Measurements from ENCODE around the gene ANO2.

Gene ANO2

DNA sequence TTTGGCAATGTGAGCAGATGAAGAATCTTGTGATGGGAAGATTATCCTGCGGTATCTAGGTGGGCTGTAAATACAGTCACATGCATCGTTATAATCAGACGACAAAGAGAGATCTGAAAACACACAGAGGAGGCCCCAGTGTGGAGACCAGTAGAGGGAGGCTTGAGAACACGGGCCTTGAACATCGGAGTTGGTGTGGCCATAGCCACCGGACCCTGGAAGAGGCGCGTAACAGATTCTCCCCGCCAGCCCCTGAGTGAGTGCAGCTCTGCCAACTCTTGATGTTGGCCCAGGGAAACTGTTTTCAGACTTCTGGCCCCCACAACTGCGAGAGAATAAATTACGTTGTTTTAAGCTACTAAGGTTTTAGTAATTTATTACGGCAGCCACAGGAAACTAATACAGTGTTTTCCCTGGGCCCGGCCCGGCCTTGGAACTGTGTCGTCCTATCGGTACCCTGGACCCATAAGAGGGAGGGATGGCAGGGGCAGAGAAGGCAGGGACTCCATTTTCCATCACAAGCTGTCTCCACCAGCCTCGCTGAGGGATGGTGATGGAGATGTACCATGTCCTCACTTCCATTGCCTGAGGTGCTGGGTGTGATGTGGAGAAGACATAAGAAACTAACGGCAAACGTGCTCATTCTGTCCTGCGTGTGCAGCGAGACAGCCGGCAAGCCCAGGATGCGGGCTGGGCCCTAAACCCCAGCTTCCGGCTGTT, 421.5 kb downstream of the ANO2 start:
- no peak for ATAC-seq (replicated peaks)
- Mint-ChIP-seq H3K9me3 (no peaks in the 10 kb centered on the region), H3K27ac (no peak overlapping the region), H3K27me3 (peaks cover 0 to 4% of the 10 kb centered on the region in 2 donors), H3K4me3 (no peak overlapping the region), H3K4me1 (no peaks in the 10 kb centered on the region), H3K36me3 (no peaks in the 10 kb centered on the region)
- no peak for DNase-seq

DNA sequence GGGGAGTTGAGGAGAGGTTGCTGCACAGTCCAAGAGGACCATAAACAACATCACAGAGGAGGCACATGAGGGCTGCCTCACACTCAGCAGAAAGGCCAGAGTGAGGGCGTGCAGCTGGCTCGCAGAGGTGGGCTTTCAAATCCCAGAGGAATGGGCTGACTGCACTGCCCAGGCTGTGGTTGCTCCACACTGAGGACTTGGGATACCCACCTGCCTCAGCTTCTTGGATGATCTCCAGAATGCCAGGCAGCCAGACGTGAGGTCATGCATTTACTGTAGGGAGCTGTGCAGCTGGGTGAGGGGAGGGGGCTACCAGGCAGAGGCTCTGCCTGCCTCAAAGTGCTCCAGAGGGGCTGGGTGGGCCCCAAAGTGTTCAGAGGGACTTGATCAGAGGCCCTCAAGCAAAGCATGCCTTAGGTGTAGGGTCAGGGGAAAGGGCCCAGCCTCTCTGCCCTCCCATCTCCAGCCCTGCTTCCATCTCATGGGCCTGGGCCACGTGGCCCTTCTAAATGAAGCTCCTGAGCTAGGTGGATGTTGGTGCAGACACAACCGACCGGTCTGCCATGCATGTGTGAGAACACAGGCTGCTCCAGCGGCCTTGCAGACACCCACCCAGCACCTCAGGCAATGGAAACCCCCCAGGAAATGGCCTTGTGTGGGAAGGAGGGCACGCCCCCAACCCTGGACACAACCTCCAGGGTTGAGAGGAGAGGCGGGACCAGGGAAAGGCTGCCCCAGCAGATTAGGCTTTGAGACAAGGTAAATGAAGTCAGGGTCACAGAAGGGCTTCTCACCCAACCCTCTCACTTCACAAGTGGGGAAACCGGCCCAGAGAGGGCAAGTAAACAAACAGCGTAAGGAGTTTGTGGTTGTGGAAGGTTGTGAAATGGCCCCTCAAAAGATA, 422.4 kb downstream of the ANO2 start:
- no peak for DNase-seq

DNA sequence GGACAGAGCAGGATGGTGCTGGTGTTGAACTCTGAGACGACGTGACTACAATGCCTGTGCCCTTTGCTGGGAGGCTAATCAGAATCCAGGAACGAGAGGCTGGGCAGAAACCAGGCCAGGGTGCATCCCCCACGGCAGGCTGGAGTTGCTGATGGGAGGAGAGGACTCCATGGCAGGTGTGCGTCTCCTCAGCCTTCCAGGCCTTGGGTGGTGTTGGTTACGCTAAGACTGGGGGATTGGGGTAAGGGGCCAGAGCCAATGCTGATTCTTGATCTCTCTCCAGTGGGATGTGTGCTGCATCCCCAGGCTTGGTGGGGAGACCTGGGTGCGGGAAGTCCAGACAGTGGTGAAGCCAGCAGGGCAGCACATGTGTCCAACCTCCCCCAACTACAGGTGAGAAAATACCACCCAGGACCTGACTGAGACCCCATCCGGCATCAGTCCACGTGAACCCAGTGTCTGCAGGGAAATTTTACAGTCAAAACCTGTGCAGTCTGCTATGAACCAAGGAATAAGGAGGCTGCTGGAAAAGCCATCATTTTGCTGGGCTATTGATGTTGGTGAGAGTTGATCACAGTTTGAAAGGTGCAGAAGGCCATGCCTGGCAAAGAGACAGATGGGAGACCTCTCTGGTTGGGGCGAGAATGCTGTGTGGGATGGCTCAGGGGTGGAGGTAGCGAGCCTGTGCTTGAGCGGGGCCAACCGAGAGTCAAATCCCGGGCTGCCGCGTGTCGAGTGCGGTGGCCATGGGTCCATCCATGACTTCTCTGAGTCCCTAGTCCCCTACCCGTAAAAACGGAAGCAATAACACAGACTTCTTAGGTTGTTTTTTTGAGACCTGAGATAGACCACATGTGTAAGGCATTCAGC, 423.4 kb downstream of the ANO2 start:
- no peak for ATAC-seq (replicated peaks)
- no peaks in the 10 kb centered on the region for H3K4me1 Mint-ChIP-seq
- DNase-seq: no peak
- H3K27me3 Mint-ChIP-seq: peaks cover 0 to 4% of the 10 kb centered on the region in 2 donors
- H3K4me3 Mint-ChIP-seq: no peak overlapping the region
- no peaks in the 10 kb centered on the region for H3K36me3 Mint-ChIP-seq
- H3K9me3 Mint-ChIP-seq: no peaks in the 10 kb centered on the region
- H3K27ac Mint-ChIP-seq: no peak overlapping the region

More for the DNA sequence above, 422.4 kb downstream of the ANO2 start:
- H3K9me3 Mint-ChIP-seq: no peaks in the 10 kb centered on the region
- H3K4me3 Mint-ChIP-seq: no peak overlapping the region
- peaks cover 0 to 4% of the 10 kb centered on the region in 2 donors for H3K27me3 Mint-ChIP-seq
- H3K4me1 Mint-ChIP-seq: no peaks in the 10 kb centered on the region
- H3K27ac Mint-ChIP-seq: no peak overlapping the region
- no peak for ATAC-seq (replicated peaks)
- H3K36me3 Mint-ChIP-seq: no peaks in the 10 kb centered on the region

DNA sequence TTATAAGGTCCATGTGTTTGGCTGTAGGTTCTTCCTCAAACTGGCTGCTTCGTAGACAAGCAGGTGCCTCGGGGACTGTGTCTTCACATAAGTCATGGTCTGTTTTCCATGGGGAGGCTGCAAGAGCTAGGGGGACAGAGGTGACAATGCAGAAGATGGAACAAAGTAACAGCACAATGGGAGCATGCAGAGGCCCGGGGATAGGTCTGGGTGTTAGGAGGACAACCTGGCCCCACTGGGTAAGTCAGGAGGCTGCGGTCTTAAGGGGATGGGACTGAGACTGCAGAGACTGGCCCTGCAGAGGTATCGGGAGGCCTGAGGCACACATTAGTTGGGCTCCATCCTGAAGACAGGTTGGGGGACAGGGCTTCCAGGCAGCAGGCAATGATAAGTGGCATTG, 424.2 kb downstream of the ANO2 start:
- ATAC-seq (replicated peaks): no peak
- H3K27ac Mint-ChIP-seq: no peak overlapping the region
- no peak for DNase-seq
- H3K4me3 Mint-ChIP-seq: no peak overlapping the region
- no peaks in the 10 kb centered on the region for H3K9me3 Mint-ChIP-seq
- peaks cover 0 to 4% of the 10 kb centered on the region in 2 donors for H3K27me3 Mint-ChIP-seq
- no peaks in the 10 kb centered on the region for H3K36me3 Mint-ChIP-seq
- no peaks in the 10 kb centered on the region for H3K4me1 Mint-ChIP-seq

DNA sequence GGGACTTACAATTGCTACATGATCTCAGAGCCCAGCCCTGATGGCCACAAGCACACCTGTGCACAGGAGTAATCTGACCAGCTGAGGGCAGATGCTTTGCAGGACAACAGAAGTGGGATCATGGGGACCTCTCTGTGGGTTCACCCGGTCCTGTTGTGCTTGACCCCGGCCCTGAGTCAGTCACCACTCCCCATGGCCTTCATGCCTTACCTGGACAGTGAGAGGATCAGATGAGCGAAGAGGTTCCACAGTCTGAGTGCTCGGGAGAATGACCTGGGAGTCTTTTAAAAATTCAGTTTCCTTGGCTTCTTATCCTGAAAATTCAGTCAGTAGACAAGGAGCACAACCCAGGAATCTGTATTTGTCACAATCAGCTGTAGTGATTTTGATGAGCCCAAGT, 425.0 kb downstream of the ANO2 start:
- H3K36me3 Mint-ChIP-seq: no peaks in the 10 kb centered on the region
- H3K27ac Mint-ChIP-seq: no peak overlapping the region
- no peak overlapping the region for H3K4me3 Mint-ChIP-seq
- DNase-seq (no peak), ATAC-seq (replicated peaks) (no peak)
- no peaks in the 10 kb centered on the region for H3K4me1 Mint-ChIP-seq
- peaks cover 0 to 4% of the 10 kb centered on the region in 2 donors for H3K27me3 Mint-ChIP-seq
- H3K9me3 Mint-ChIP-seq: no peaks in the 10 kb centered on the region

DNA sequence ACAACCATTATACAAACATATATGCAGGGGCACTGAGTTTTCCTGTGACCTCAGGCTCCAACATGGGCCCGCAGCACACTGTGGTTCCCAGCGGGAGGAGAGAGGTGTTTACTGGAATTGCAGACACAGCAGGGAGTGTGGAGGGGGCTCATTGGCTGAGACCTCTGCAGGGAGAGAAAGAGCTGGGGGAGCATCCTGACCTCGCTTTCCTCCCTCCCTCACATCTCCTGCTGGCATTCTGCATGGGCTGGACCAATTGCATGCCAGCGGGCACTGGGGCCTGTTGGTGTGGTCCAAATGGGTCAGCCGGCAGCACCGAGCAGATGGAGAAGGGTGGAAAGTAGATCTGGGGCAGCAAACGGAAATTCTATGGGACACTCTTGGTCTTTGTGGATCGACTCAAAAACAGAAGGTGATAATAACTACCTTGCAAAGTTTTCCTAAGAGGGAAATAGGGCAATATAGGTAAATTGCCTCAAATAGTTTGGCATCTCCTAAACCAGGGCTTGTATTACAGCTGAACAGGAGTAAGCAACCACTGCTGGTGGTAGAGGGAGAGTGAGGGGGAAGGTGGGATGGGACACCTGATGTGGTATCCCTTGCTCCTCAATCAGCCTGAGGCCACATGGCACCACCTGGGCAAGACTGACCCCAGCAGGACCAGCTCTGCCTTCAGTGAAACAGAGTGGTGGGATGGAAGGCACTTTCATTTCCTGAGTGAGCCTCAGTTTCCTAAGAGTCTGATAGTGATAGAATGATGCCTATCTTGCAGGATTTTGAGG, 426.3 kb downstream of the ANO2 start:
- H3K27ac Mint-ChIP-seq: no peak overlapping the region
- no peak overlapping the region for H3K4me3 Mint-ChIP-seq
- H3K4me1 Mint-ChIP-seq: no peaks in the 10 kb centered on the region
- H3K9me3 Mint-ChIP-seq: no peaks in the 10 kb centered on the region
- DNase-seq (no peak), ATAC-seq (replicated peaks) (no peak)
- no peaks in the 10 kb centered on the region for H3K36me3 Mint-ChIP-seq
- H3K27me3 Mint-ChIP-seq: peaks cover 4 to 11% of the 10 kb centered on the region in 2 donors

DNA sequence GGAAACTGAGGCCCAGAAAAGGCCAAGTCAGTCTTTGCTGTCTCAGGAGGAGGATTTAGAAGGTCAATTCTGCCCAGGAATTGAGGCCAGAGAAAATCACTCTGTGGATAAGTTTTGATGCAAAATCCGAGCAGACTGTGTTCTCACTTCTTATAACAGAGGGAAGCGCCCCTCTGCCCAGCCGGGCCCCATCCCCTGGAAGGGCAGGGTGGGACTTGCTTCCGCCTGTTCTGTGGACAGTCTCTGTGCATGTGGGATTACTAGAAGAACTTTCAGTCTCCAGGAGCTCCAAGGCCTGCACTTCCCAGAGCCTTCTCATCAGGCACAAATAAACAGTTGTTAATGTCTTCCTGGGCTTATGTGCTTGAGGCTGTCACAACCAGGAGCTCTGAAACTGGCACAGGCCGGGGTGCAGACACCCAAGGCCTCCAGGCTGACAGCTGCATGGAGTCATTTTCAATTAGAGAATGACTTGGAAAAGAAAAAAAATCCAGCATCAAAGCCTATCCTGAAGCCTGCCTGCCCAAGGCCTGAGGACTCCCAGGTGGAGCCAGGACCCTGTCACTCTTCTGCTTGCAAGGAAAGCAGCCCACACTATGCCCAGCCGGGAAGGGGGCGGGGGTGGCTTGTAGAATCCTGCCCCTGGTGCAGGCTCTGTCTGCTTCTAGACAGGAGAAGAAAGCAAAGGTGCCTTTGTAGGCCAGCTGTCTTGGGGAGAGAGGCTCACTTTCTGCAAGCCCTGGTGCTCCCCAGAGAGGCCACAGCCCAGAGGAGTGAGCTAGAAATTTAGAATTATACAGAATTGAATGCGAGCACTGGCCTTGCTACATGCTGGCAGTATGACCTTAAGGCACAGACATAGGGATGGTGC, 428.5 kb downstream of the ANO2 start:
- Mint-ChIP-seq H3K27ac (no peak overlapping the region), H3K36me3 (no peaks in the 10 kb centered on the region), H3K4me1 (peaks cover 0 to under 1% of the 10 kb centered on the region in 2 donors), H3K4me3 (no peak overlapping the region), H3K27me3 (peaks cover 10 to 12% of the 10 kb centered on the region in 2 donors), H3K9me3 (no peaks in the 10 kb centered on the region)
- DNase-seq (no peak), ATAC-seq (replicated peaks) (no peak)

DNA sequence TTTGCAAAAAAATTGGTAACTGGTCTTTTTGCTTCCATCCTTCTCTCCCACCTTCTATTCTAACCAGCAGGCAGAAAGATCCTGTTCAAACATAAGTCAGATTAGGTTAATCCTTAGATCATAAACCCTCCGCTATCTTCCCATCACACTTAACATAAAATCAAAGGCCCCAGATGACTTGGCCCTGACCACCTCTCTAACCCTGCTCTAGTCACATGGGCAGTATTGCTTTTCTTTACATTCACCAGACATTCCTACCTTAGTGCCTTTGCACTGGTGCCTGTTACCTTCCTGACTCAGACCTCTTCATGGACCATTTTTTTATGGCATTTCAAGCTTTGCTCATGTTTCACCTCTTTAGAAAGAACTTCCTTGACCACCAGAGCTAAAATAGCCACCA, 429.6 kb downstream of the ANO2 start:
- ATAC-seq (replicated peaks) (no peak), DNase-seq (no peak)
- peaks cover 0 to 1% of the 10 kb centered on the region in 2 donors for H3K4me1 Mint-ChIP-seq
- H3K27me3 Mint-ChIP-seq: peaks cover 10 to 23% of the 10 kb centered on the region in 2 donors
- no peaks in the 10 kb centered on the region for H3K9me3 Mint-ChIP-seq
- no peak overlapping the region for H3K27ac Mint-ChIP-seq
- H3K4me3 Mint-ChIP-seq: no peak overlapping the region
- H3K36me3 Mint-ChIP-seq: no peaks in the 10 kb centered on the region

DNA sequence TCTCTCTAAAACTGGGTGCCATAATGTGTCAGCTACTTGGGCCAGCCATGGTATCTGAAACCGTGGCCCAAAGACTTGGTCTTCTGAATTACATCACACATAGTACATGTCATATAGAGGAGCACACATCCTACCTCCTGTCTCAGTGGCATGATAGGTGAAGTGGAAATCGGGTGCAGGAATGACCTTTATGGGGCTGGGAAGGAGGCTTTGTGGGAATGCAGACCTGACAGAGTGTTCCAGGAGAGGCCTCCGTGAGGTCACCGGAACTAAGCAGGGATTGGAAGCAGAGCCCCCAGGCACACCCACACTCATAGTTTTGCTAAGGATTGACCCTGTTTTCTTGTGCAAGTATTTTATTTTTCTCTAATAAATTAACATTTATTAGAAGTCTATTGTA, 430.5 kb downstream of the ANO2 start:
- Mint-ChIP-seq H3K4me3 (no peak overlapping the region), H3K36me3 (no peaks in the 10 kb centered on the region), H3K27ac (no peak overlapping the region), H3K27me3 (peaks cover 10 to 20% of the 10 kb centered on the region in 2 donors), H3K4me1 (peaks cover 0 to 1% of the 10 kb centered on the region in 2 donors), H3K9me3 (no peaks in the 10 kb centered on the region)
- DNase-seq: no peak
- ATAC-seq (replicated peaks): no peak

DNA sequence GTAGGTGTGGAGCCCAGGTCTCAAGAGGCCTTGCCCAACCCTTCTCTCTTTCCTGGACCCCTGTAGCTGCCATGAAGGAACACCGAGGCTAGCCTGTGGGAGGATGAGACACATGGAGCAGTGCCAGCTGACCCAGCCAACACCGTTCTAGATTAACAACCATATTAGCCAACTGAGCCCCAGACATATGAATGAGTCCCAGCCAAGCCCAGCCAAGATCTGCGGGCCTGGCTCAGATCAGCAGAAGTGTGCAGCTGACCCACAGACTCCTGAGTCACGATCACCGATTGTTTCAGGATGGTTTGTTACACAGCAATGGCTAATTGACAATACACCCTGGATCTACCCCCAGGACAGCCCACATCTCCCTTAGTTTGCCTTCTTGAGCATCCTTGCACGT, 431.0 kb downstream of the ANO2 start:
- Mint-ChIP-seq H3K27me3 (peaks cover 10 to 19% of the 10 kb centered on the region in 2 donors), H3K27ac (no peak overlapping the region), H3K36me3 (no peaks in the 10 kb centered on the region), H3K4me1 (peaks cover 0 to 1% of the 10 kb centered on the region in 2 donors), H3K9me3 (no peaks in the 10 kb centered on the region), H3K4me3 (no peak overlapping the region)
- no peak for ATAC-seq (replicated peaks)
- DNase-seq: no peak

DNA sequence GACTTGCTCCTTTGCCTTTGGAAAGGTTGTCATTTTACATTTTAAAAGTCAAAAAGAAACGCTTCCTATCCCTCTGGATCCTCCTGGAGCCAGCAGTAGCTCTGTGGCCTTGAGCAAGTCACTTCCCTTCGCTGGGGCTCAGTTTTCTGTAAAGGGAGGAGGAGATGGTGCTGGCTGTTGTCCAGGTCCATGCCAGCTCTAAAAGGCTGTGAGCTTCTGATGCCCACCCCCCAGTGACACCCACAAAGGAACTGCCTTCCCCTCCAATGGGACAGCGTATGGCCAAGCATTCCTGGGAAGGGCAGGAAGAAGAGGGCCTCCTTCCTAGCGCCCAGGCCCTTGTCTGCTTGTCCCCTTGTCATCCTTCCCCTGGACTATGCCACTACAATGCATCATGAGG, 431.7 kb downstream of the ANO2 start:
- Mint-ChIP-seq H3K9me3 (no peaks in the 10 kb centered on the region), H3K27me3 (peaks cover 10 to 19% of the 10 kb centered on the region in 2 donors), H3K4me1 (peaks cover 0 to 1% of the 10 kb centered on the region in 2 donors), H3K36me3 (no peaks in the 10 kb centered on the region), H3K4me3 (no peak overlapping the region), H3K27ac (no peak overlapping the region)
- no peak for DNase-seq
- no peak for ATAC-seq (replicated peaks)

Data from stimulated activated naive B cell treated with anti-CD40 and anti-IgM and Interleukin-4, amounts not matched to agents 10 μg/mL and 1 μg/mL and 100 μg/mL, for 72 hours (primary cell).